ENCODE measurements around the gene FNDC11.

Gene FNDC11

DNA sequence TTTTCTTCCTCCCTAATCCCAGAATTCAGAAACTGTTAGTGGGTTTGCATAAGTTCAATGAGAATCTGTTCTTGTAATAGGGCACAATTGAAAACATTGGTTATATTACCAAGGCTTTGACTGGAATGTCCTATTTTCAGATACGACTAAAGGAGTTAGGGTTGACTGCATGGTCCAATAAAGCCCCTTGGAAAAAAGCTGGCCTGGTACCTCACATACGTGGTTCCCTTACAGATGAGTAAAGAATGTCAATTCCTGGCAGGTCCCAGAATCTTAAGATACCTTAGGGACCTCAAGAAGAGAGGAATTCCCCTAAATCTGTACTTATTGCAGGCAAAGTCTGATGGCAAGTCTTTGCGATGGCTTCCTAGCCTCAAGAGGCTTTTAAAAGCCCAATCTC is 28.8 kb upstream of the FNDC11 start:
- no peak for DNase-seq (ENCODE audit: low read depth, low spot score)

DNA sequence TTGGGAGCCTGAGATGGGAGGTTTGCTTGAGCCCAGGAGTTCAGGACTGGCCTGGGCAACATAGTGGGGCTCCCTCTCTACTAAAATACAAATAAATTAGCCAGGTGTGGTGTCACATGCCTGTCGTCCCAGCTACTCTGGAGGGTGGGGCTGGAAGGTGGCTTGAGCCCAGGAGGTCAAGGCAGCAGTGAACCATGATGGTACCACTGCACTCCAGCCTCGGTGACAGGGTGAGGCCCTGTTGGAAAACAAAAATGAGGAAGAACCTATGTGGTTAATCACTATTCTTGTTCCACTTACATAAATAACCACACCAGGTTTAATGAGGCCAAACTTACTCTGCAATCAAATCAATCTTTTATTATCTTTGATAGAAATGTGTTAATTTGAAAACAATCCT is 28.0 kb upstream of the FNDC11 start:
- DNase-seq (ENCODE audit: low read depth, low spot score), result no peak

- DNase-seq (ENCODE audit: low read depth, low spot score), result no peak
These were observed 26.8 kb upstream of the FNDC11 start for GRCh38 chr20:63527184-63527583.

GRCh38 chr20:63529180-63529860 is 24.6 kb upstream of the FNDC11 start:
- DNase-seq (ENCODE audit: low read depth, low spot score), result no peak

DNA sequence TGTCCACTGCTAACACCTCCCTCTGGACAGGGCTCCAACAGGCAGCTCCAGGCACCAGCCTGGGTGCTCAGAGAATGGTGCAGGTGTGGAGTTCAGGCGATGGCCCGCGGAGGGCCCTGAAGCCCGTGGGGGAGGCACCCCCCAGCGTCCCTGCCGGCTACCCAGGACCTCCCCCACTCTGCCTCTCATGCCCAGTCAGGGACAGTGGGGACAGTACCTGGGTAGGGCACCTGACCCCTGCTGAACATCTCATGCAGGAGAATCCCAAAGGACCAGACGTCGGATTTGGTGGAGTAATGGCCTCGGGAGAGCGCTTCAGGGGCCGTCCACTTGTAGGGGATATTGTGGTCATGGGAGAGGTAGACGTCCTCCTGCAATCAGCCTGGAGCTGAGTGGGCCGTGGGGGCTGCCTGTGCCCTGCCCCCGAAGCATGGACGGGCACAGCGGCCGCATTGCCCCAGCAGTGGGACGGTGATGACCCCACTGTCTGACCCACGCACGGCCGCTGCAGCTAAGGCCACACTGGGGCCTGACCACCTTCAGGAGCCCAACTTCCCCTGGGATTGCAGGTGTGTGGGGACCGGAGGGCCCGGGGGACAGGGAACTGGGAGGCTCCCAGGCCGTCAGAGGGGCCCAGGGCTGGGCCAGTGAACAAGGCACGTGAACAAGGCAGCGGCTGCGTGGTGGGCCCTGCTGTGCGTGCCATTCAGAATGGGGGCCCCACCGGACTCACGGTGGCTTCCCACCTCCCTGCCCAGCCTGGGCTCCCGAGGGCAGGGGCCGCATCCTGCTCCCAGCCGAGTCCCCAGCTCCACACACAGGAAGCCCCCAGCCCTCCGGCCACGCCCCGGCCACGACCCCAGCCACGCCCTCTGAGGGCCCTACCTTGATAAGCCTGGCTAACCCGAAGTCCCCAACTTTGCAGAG is 23.8 kb upstream of the FNDC11 start:
- no peak for DNase-seq (ENCODE audit: low read depth, low spot score)

DNA sequence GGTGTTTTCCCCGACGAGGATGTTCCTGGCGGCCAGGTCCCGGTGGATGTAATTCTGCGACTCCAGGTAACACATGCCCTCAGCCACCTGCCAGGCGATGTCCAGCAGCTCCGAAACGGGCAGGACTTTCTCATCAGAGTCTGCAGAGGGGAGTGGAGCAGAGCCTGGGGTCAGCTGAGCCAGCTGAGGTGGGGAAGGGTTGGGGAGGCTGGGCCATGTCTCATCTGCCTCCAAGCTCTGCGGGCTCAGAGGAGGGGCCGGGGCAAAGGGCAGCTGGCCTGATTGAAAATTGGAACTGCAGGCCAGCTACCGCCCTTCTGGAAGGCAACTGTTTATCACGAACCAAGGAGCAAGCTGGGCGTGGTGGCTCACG is 23.2 kb upstream of the FNDC11 start:
- no peak for DNase-seq (ENCODE audit: low read depth, low spot score)

- DNase-seq (ENCODE audit: low read depth, low spot score), result no peak
These were observed 22.1 kb upstream of the FNDC11 start for GRCh38 chr20:63531686-63532448.

- no peak for DNase-seq (ENCODE audit: low read depth, low spot score)
These were observed 21.4 kb upstream of the FNDC11 start for GRCh38 chr20:63532449-63532971.

DNA sequence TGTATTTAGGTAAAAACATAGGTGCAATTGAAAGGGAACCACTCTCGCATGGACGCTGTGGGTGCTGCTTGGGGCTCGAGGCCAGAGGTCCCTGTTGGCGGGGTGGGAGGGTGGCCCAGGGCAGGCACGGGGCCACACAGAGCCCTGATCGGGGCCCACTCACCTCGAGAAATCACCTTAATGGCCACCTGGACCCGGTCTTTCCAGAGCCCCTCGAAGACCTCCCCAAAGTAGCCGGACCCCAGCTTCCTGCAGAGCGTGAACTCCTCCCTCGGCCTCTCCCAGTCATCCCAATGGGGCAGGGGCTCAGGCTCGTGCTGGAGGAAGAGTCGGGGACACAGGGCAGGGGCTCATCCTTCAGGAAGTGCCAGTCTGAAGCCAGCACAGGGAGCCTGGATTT is 20.6 kb upstream of the FNDC11 start:
- no peak for DNase-seq (ENCODE audit: low read depth, low spot score)

DNA sequence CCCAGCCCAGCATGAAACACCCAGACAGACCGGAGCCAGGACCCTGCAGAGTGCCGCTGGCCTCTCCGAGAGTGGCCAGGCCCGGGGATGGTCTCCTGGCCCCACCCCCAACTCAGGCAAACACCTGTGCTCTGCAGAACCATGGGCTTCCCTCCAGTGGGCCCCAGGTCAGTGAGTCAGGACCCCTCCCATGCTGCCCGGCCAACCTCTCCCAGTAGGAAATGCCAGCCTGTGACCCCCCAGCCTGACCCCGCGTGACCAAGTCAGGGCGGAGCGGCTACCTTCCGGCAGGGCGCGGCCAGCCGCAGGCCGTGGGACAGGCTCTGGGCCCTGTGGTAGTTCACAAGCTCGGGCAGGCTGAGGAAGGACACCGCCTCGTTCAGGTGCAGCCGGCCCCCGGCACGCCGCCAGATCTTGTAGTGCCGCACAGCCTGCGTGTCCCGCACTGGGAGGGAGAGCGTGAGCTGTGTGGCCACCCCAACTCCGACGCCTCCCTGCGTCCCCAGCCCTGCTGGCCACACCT is 20.0 kb upstream of the FNDC11 start:
- DNase-seq (ENCODE audit: low read depth, low spot score), result no peak

DNA sequence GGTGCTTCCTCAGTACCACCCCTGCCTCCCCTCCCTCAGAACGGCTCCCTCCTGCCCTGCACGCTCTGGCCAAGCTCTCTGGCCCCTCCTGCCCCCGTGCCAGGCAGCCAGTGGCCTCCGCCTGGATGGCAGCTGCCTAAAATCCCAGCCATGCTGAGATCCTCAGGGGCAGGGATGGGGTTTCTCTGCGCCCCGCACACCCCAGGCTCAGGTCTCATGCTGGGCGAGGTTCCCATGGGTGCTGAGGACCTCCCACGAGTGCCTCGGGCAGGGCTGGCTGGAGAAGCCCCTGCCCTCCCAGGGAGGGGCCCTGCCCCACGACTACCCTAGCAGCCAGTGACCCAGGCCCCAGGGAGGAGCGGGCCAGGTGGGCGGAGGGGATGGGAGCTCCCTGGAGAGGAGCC is 19.5 kb upstream of the FNDC11 start:
- DNase-seq (ENCODE audit: low read depth, low spot score), result no peak

- no peak for DNase-seq (ENCODE audit: low read depth, low spot score)
These were observed 18.9 kb upstream of the FNDC11 start for GRCh38 chr20:63534831-63535651.

DNA sequence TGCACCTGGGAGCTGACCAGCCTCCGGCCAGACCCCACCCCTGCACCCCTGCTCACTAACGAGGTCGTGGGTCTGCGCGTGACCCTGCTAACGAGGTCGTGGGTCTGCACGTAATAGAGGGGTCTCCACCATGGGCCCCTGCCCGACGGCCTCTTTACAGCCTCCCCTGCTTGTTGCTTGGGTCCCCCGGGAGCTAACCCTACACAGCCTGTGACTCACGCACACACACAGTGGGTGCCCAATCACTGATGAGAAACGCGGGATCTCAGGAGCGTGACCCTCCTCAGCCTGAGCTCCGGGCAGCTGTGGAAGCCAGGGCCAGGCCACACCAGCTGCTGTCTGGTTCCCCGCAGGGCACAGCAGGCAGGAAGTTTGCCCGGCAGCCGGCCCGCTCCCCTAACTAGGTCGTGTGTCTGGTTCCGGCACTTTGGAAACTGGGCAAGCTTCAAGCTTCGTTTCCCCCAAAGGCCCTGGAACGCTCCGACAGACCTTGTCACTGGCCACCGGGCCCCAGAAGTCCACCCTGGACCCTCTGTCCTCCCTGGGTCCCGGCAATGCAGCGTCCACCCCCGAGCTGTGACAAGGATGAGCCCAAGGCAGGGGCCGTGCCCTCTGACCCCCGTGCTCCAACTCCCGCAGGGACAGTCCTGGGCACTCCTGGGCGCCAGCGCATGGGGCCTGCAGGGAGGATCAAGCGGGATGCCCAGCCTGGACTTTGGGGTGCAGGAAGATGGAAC is 17.6 kb upstream of the FNDC11 start:
- DNase-seq (ENCODE audit: low read depth, low spot score), result no peak

DNA sequence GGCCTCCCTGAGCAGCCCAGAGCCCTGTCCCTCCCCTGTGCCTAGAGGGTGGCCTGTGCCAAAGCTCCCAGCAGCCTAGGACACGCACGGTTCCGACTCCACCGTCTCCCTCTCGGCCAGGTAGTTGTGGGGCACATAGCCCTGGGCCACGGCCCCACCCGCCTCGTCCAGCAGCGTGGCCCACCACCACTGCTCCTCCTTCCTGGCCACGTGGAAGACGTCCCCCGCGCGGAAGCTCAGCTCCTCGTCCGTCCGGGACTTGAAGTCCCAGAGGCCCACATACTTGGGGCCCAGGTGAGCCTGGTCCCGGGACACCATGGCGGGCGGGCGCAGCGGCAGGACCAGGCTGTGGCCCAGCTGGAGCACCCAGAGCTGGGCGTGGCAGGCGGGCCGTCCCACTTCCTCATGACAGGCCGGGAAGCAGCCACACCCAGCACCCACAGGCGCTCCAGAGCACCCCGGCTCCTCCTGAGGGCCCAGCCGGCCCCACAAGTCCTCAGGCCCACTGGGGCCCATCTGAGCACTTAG is 16.9 kb upstream of the FNDC11 start, which contains the start of gene PTK6:
Gene PTK6, minus strand, starts transcription at position 380 of the 528 bp plus-strand sequence. Its CDS starts 62 bp downstream, at position 318.
- no peak for DNase-seq (ENCODE audit: low read depth, low spot score)

- DNase-seq (ENCODE audit: low read depth, low spot score), result peak; percentile 88
These were observed 16.3 kb upstream of the FNDC11 start for GRCh38 chr20:63537525-63538203.

GRCh38 chr20:63538204-63539091 is 15.5 kb upstream of the FNDC11 start:
- no peak for DNase-seq (ENCODE audit: low read depth, low spot score)

DNA sequence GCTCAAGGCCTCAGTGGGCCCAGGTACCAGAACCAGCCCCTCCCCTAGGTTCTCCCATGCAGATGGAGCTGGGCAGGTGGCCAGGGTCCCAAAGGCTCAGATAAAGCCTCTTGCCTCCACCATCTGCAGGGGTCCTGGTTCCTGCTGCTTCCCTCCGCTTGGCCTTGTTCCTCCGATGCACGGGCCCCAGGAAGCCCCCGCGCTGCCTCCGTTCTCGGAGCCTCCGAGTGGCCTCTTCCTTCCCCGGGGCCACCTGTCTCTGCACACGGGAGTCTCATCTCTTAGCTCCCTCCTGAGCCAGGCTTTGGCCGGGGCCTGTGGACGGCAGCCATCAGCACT is 14.9 kb upstream of the FNDC11 start:
- DNase-seq (ENCODE audit: low read depth, low spot score), result no peak

Data from activated CD4-positive, CD25-positive, alpha-beta regulatory T cell treated with anti-CD3 and anti-CD28 coated beads, Interleukin-2, amount 50 U/mL, for 16 hours (primary cell).